D721Med (cell line): ENCODE results near the gene LHX2.

ENCODE experiments used
- DNase-seq: peaks from one replicate; pipeline ENCODE4 v3.0.0; 2011; ENCODE audit warnings: low spot score; ENCODE audit not compliant: insufficient read length
- FAIRE-seq: peaks from 2 replicates; lab custom pipeline; 2011; peaks lifted over from hg19 to GRCh38; lab: Jason Lieb, UNC
- CTCF ChIP-seq: IDR thresholded peaks from 2 replicates; pipeline ENCODE4 v1.5.1; 2012; ENCODE audit warnings: mild to moderate bottlenecking, control low read depth; ENCODE audit not compliant: insufficient read depth; ENCODE audit errors: missing control alignments

The LHX2 gene

GRCh38 chr9:124015661-124016131, 4.1 kb downstream of the LHX2 start:
- TF ChIP-seq CTCF: no peak
- FAIRE-seq: no peak
- DNase-seq: no peak

- DNase-seq: no peak
- FAIRE-seq: no peak
- TF ChIP-seq CTCF: no peak
These were observed 4.8 kb downstream of the LHX2 start for GRCh38 chr9:124016175-124017050.

GRCh38 chr9:124017051-124017928, 5.7 kb downstream of the LHX2 start:
- DNase-seq (no peak), FAIRE-seq (no peak)
- TF ChIP-seq CTCF: no peak

- FAIRE-seq (no peak), DNase-seq (no peak)
- TF ChIP-seq CTCF: no peak
These were observed 6.6 kb downstream of the LHX2 start for GRCh38 chr9:124017929-124018729.

DNA sequence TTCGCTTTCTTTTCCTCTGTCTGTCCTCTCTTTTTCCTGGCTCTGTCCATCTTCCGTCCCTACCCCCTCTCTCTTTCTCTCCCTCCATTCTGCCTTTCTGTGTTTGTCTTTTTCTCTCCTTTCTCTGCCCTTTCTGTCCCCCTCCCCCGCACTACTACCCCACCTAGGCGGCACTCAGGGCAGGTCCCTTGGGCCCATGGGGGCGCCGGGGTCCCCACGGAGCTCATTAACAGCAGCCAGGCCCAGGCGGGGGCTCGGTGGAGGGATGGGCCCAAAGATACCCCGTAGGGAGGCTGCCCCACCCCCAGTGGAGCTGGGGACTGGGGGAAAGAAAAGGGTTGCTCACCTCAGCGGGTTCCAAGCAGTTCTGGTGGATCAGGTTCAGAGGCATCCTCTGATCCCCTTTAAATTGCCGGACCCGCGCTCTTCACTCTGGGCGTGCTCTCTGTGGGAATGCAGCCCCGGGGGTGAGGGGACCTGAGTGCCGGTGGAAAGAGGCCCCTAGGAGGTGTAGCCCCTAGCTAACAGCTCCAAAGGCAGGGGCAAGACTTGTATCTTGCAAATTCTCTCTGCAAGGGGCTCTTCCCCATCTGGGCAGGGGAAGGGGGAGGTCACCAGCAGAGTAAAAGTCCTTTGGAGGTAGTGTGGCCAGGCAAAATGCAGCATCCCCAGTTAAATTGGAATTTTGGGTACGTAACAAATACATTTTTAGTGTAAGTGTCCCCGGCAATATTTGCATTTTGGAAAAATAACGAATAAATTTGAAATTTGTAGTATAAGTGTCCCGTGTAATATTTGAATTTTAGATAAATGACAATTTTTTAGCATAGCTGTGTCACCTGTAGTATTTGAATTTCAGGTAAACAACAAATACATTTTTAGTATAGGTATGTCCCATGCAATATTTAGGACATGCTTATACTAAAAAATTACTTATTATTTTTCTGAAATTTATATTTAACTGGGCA, 7.4 kb downstream of the LHX2 start:
- no peak for TF ChIP-seq CTCF
- FAIRE-seq (no peak), DNase-seq (no peak)
